SU-DHL-6 (cell line): ENCODE data around the gene KRT38.
"Not testable (repeated sequence)": the region's sequence is repeated elsewhere in the genome, so short reads cannot be mapped to it uniquely, and the experiment has no call there.

ENCODE experiments used
- H2AFZ ChIP-seq: fragments of 200-600 bp; sonication (generic); 2 replicates; pipeline ENCODE4 v1.6.1; 2014; ENCODE audit warnings: low read depth, mild to moderate bottlenecking, moderate library complexity, mixed read lengths, antibody characterized with exemption, low read length; ENCODE audit not compliant: severe bottlenecking
- H3F3A ChIP-seq: fragments of 200-600 bp; shearing (Covaris generic); 2 replicates; pipeline ENCODE4 v1.6.0; 2016; ENCODE audit warnings: antibody characterized with exemption, mild to moderate bottlenecking; ENCODE audit not compliant: insufficient read depth
- H3K27ac ChIP-seq: fragments of 200-600 bp; sonication (generic); 2 replicates; pipeline ENCODE4 v1.5.1; 2016; ENCODE audit warnings: low read depth, mild to moderate bottlenecking, low read length, moderate library complexity, mixed read lengths
- H3K27me3 ChIP-seq: fragments of 200-600 bp; sonication (generic), shearing (Covaris generic); 2 replicates; pipeline ENCODE4 v1.6.0; 2014; ENCODE audit warnings: mild to moderate bottlenecking, low read length
- H3K36me3 ChIP-seq: fragments of 200-600 bp; sonication (generic); 2 replicates; pipeline ENCODE4 v1.6.1; 2014; ENCODE audit warnings: mild to moderate bottlenecking, low read length, mixed read lengths
- H3K4me2 ChIP-seq: fragments of 300-600, 200-600 bp; shearing (Covaris generic), sonication (generic); 2 replicates; pipeline ENCODE4 v1.6.0; 2014; ENCODE audit warnings: low read length, low read depth, mild to moderate bottlenecking; ENCODE audit not compliant: poor library complexity, severe bottlenecking
- H3K4me3 ChIP-seq: fragments of 200-600 bp; sonication (generic); 2 replicates; pipeline ENCODE4 v1.5.1; 2014; ENCODE audit warnings: antibody characterized with exemption, low read length, mild to moderate bottlenecking, mixed read lengths; ENCODE audit not compliant: insufficient read depth, poor library complexity, severe bottlenecking
- H3K79me2 ChIP-seq: fragments of 200-600 bp; sonication (generic); 2 replicates; pipeline ENCODE4 v1.6.1; 2014; ENCODE audit warnings: mild to moderate bottlenecking, low read length, moderate library complexity; ENCODE audit not compliant: insufficient read depth
- H3K9ac ChIP-seq: fragments of 200-600 bp; sonication (generic); 2 replicates; pipeline ENCODE4 v1.7.0; 2014; ENCODE audit warnings: mild to moderate bottlenecking, low read length
- H3K9me2 ChIP-seq: fragments of 200-600 bp; sonication (generic); replicated peaks from 2 replicates; pipeline ENCODE4 v1.6.1; 2014; ENCODE audit warnings: low read length; ENCODE audit not compliant: insufficient read depth
- H3K9me3 ChIP-seq: fragments of 200-600 bp; sonication (generic); 2 replicates; pipeline ENCODE4 v1.6.1; 2014; ENCODE audit warnings: low read length, mixed read lengths; ENCODE audit not compliant: insufficient read depth
- H4K20me1 ChIP-seq: fragments of 200-600 bp; sonication (generic); 2 replicates; pipeline ENCODE4 v1.6.1; 2014; ENCODE audit warnings: low read depth, mild to moderate bottlenecking, antibody characterized with exemption, low read length, moderate library complexity, mixed read lengths
- EZH2phosphoT487 ChIP-seq: fragments of 200-600 bp; sonication (generic), shearing (Covaris generic); conservative IDR thresholded peaks from 2 replicates; pipeline ENCODE4 v1.6.1; 2018; ENCODE audit warnings: mild to moderate bottlenecking, antibody characterized with exemption, low read length, moderate library complexity, mixed read lengths
- TF ChIP-seq, protein P1 (sequence below): fragments of 200-600 bp; sonication (generic); IDR thresholded peaks from one replicate; pipeline ENCODE4 v1.5.1; 2017; ENCODE audit warnings: antibody characterized with exemption, mild to moderate bottlenecking, low read length, moderate library complexity; ENCODE audit not compliant: insufficient read depth, poor library complexity, severe bottlenecking

The KRT38 gene

DNA sequence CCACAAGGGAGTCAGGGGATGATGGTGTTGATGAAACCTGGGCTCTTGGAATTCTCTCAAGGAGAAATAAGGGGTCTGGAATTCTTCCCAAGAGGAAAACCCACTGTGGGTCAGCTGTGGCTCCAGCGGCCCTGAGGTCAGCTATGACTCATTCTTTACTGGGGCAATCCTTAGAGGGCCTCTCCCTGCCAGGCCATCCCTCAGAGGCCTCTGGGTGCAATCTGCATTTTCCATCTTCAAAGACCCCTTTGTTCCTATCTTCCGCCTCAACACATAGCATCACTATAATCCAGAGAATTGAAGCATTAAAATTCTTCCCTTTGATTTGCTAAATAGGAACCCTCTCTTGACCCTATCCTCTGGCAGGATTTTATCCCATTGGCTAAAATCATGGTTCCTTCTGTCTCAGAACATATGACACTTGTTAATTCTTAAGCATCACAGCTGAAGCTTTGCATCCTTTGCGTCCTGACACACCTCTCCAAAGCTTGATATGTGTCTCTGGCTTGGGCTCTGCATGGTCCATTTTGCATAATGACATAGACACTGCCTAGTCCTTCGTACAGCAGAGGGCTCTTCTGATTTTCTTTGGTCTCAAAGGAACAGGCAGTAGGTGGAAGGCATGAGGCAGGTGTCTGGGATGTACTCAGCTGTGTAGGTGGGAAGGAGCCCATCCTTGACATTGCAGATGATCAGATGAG lies 12.0 kb downstream of the KRT38 start:
- H3K36me3 ChIP-seq: no peaks in the 10 kb centered on the region
- TF ChIP-seq, protein P1, sequence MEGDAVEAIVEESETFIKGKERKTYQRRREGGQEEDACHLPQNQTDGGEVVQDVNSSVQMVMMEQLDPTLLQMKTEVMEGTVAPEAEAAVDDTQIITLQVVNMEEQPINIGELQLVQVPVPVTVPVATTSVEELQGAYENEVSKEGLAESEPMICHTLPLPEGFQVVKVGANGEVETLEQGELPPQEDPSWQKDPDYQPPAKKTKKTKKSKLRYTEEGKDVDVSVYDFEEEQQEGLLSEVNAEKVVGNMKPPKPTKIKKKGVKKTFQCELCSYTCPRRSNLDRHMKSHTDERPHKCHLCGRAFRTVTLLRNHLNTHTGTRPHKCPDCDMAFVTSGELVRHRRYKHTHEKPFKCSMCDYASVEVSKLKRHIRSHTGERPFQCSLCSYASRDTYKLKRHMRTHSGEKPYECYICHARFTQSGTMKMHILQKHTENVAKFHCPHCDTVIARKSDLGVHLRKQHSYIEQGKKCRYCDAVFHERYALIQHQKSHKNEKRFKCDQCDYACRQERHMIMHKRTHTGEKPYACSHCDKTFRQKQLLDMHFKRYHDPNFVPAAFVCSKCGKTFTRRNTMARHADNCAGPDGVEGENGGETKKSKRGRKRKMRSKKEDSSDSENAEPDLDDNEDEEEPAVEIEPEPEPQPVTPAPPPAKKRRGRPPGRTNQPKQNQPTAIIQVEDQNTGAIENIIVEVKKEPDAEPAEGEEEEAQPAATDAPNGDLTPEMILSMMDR: no peak

DNA sequence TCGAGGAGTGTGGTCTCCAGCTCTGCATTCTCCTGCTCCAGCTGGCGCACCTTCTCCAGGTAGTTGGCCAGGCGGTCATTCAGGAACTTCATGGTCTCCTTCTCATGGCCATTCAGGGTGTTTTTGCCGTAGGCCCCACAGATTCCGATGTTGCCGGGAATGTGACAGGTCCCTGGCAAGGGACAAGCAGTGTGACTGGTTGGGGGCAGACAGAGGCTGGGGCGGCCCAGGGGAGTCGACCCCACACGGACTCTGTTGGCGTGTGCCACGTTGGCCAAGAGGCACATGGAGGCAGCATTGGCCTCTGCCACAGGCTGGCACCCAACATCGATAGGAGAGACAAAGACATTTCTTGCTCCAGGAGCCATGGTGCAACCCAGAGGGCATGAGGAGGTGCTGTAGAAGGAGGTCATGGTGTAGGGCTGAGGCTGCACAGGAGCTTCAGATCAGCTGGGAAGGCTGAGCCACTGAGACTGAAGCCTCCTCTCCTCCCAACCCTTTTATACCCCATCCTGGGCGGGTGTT lies 16.6 kb downstream of the KRT38 start, which contains the start of gene KRT37:
TSS of gene KRT37 (minus strand) at position 475 of the 525 bp plus-strand sequence. CDS start at position 413, 62 bp downstream.
- H4K20me1 ChIP-seq: no peaks in the 10 kb centered on the region
- no peaks in the 10 kb centered on the region for H3F3A ChIP-seq
- no peak within 1 kb of the TSS for H3K9ac ChIP-seq
- no peak within 1 kb of the TSS for H3K4me2 ChIP-seq
- no peaks in the 10 kb centered on the region for H3K9me3 ChIP-seq
- no peak within 1 kb of the TSS for H2AFZ ChIP-seq
- no peak within 1 kb of the TSS for H3K4me3 ChIP-seq
- no peaks in the 10 kb centered on the region for H3K9me2 ChIP-seq
- no peak for TF ChIP-seq EZH2phosphoT487
- TF ChIP-seq, protein P1: no peak
- H3K27me3 ChIP-seq: no peaks in the 10 kb centered on the region
- H3K36me3 ChIP-seq: no peaks in the 10 kb centered on the region
- H3K27ac ChIP-seq: no peak within 1 kb of the TSS
- no peaks in the 10 kb centered on the region for H3K79me2 ChIP-seq

More for the DNA sequence above, 12.0 kb downstream of the KRT38 start:
- Histone ChIP-seq H3K4me3 (no peak overlapping the region), H3K27ac (no peak overlapping the region), H2AFZ (no peak overlapping the region), H3F3A (no peaks in the 10 kb centered on the region), H3K27me3 (no peaks in the 10 kb centered on the region), H3K9me3 (no peaks in the 10 kb centered on the region), H3K4me2 (no peak overlapping the region), H4K20me1 (no peaks in the 10 kb centered on the region), H3K79me2 (no peaks in the 10 kb centered on the region), H3K9me2 (no peaks in the 10 kb centered on the region), H3K9ac (no peak overlapping the region)

DNA sequence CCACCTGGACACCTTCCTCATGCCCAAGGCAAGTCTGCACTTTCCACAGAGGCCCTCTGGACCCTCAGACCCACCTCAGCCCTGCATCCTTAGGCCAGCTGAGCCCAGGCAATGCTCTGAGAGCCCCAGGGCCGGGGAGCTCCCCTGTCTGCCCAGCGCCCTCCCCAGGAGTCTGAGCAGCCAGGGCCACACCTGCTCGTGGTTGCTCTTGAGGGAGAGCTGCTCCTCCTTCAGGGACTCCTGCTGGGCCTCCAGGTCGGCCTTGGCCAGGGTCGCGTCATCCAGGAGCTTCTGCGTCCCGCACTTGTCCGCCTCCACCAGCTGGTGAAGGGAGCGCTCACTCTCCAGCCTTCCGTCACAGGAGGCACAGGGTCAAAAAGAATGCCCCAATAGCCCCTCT lies 18.2 kb downstream of the KRT38 start:
- H3K79me2 ChIP-seq, H3K36me3 ChIP-seq, H3K27me3 ChIP-seq, H4K20me1 ChIP-seq, H3K9me2 ChIP-seq, H3K27ac ChIP-seq, H3K4me2 ChIP-seq, H3F3A ChIP-seq, H2AFZ ChIP-seq, H3K9me3 ChIP-seq, H3K9ac ChIP-seq, H3K4me3 ChIP-seq: not testable (repeated sequence)

DNA sequence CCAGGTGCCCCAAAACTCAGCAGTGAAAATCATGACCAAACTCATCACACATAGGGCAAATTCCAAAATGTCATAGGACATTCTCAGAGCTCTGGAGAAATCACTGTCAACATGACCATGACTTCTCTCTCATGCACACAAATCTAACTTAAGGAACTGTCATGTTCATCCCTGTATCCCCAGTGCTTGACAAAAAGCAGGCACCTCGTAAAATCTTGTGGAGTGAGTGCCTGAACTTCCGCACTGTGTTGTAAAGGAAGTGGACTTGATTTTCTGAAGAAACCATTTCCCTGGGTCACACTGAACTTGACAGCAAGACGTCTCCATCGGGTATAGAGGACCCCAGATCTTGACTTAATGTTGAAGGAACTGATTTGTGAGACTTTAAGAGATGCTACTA lies 19.2 kb downstream of the KRT38 start:
- H3K79me2 ChIP-seq: no peaks in the 10 kb centered on the region
- H3K9me2 ChIP-seq: no peaks in the 10 kb centered on the region
- H3F3A ChIP-seq: no peaks in the 10 kb centered on the region
- H3K9ac ChIP-seq: no peak overlapping the region
- no peaks in the 10 kb centered on the region for H3K27me3 ChIP-seq
- no peak overlapping the region for H3K4me2 ChIP-seq
- no peaks in the 10 kb centered on the region for H3K9me3 ChIP-seq
- no peak overlapping the region for H2AFZ ChIP-seq
- no peaks in the 10 kb centered on the region for H3K36me3 ChIP-seq
- H3K27ac ChIP-seq: no peak overlapping the region
- no peak overlapping the region for H3K4me3 ChIP-seq
- H4K20me1 ChIP-seq: no peaks in the 10 kb centered on the region
- TF ChIP-seq, protein P1: no peak
- no peak for TF ChIP-seq EZH2phosphoT487
